Liver (tissue), 3 donors: Measurements from ENCODE around the gene ARHGAP27.

ENCODE experiments used
- GABPA ChIP-seq, 2 donors: IDR thresholded peaks in 1 of 2; conservative IDR thresholded peaks in 1 of 2; 2 replicates each; pipeline ENCODE4 v1.6.1; 2016; ENCODE audit warnings: antibody characterized with exemption in 2 of 2, mild to moderate bottlenecking in 1 of 2, moderate library complexity in 1 of 2
- HNF4A ChIP-seq, 2 donors: conservative IDR thresholded peaks; 2 replicates each; pipeline ENCODE4 v1.6.1; 2016; ENCODE audit warnings: antibody characterized with exemption in 2 of 2, mild to moderate bottlenecking in 2 of 2
- JUND ChIP-seq, 2 donors: IDR thresholded peaks; 2 replicates each; pipeline ENCODE4 v1.6.1; 2016; ENCODE audit warnings: antibody characterized with exemption in 2 of 2
- RAD21 ChIP-seq, 2 donors: IDR thresholded peaks; 2 replicates each; pipeline ENCODE4 v1.6.1; 2016; ENCODE audit warnings: antibody characterized with exemption in 2 of 2, mild to moderate bottlenecking in 2 of 2
- RXRA ChIP-seq, 2 donors: IDR thresholded peaks; 2 replicates each; pipeline ENCODE4 v1.6.1; 2017 to 2018; ENCODE audit warnings: antibody characterized with exemption in 2 of 2, mild to moderate bottlenecking in 1 of 2
- YY1 ChIP-seq: IDR thresholded peaks from 2 replicates; pipeline ENCODE4 v1.6.1; 2016; ENCODE audit warnings: antibody characterized with exemption, mild to moderate bottlenecking
- TF ChIP-seq, protein P1 (sequence below): IDR thresholded peaks from 2 replicates; pipeline ENCODE4 v1.6.1; 2016; ENCODE audit warnings: antibody characterized with exemption
- TF ChIP-seq, protein P2 (sequence below): fragments of 150-350 bp; IDR thresholded peaks from 2 replicates; pipeline ENCODE4 v1.5.1; 2017; ENCODE audit warnings: improper control_type of control experiment, low read depth, low read length; ENCODE audit not compliant: missing input control
- TF ChIP-seq, protein P3 (sequence below): IDR thresholded peaks from 2 replicates; pipeline ENCODE4 v1.6.1; 2016; ENCODE audit warnings: antibody characterized with exemption
- TF ChIP-seq, protein P4 (sequence below): IDR thresholded peaks from 2 replicates; pipeline ENCODE4 v1.6.1; 2016; ENCODE audit warnings: antibody characterized with exemption, mild to moderate bottlenecking
- donor health status: healthy.
- donor health status: healthy.

GRCh38 chr17:45377401-45377800 lies 55.3 kb downstream of the ARHGAP27 start:
- TF ChIP-seq GABPA (IDR thresholded peaks at IDR 0.05 in 1 of 2, conservative IDR thresholded peaks at IDR 0.05 in 1 of 2): no peak
- TF ChIP-seq, protein P1, sequence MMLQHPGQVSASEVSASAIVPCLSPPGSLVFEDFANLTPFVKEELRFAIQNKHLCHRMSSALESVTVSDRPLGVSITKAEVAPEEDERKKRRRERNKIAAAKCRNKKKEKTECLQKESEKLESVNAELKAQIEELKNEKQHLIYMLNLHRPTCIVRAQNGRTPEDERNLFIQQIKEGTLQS: no peak
- TF ChIP-seq, protein P2, sequence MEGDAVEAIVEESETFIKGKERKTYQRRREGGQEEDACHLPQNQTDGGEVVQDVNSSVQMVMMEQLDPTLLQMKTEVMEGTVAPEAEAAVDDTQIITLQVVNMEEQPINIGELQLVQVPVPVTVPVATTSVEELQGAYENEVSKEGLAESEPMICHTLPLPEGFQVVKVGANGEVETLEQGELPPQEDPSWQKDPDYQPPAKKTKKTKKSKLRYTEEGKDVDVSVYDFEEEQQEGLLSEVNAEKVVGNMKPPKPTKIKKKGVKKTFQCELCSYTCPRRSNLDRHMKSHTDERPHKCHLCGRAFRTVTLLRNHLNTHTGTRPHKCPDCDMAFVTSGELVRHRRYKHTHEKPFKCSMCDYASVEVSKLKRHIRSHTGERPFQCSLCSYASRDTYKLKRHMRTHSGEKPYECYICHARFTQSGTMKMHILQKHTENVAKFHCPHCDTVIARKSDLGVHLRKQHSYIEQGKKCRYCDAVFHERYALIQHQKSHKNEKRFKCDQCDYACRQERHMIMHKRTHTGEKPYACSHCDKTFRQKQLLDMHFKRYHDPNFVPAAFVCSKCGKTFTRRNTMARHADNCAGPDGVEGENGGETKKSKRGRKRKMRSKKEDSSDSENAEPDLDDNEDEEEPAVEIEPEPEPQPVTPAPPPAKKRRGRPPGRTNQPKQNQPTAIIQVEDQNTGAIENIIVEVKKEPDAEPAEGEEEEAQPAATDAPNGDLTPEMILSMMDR: no peak
- TF ChIP-seq, protein P3, sequence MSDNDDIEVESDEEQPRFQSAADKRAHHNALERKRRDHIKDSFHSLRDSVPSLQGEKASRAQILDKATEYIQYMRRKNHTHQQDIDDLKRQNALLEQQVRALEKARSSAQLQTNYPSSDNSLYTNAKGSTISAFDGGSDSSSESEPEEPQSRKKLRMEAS: no peak
- TF ChIP-seq RXRA (IDR thresholded peaks at IDR 0.05): no peak
- TF ChIP-seq, protein P4, sequence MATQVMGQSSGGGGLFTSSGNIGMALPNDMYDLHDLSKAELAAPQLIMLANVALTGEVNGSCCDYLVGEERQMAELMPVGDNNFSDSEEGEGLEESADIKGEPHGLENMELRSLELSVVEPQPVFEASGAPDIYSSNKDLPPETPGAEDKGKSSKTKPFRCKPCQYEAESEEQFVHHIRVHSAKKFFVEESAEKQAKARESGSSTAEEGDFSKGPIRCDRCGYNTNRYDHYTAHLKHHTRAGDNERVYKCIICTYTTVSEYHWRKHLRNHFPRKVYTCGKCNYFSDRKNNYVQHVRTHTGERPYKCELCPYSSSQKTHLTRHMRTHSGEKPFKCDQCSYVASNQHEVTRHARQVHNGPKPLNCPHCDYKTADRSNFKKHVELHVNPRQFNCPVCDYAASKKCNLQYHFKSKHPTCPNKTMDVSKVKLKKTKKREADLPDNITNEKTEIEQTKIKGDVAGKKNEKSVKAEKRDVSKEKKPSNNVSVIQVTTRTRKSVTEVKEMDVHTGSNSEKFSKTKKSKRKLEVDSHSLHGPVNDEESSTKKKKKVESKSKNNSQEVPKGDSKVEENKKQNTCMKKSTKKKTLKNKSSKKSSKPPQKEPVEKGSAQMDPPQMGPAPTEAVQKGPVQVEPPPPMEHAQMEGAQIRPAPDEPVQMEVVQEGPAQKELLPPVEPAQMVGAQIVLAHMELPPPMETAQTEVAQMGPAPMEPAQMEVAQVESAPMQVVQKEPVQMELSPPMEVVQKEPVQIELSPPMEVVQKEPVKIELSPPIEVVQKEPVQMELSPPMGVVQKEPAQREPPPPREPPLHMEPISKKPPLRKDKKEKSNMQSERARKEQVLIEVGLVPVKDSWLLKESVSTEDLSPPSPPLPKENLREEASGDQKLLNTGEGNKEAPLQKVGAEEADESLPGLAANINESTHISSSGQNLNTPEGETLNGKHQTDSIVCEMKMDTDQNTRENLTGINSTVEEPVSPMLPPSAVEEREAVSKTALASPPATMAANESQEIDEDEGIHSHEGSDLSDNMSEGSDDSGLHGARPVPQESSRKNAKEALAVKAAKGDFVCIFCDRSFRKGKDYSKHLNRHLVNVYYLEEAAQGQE: no peak
- TF ChIP-seq HNF4A (conservative IDR thresholded peaks at IDR 0.05): no peak
- no peak for TF ChIP-seq JUND (IDR thresholded peaks at IDR 0.05)
- TF ChIP-seq RAD21 (IDR thresholded peaks at IDR 0.05): no peak
- no peak for TF ChIP-seq YY1
